ENCODE data around the gene BECN2. TPM values are rescaled to one million over a fixed set of nuclear protein-coding genes. Genes with fewer than 3 reads are reported as not detected.
A peak's percentile ranks its signal among the peaks of the same experiment; 100 is the strongest.

Gene BECN2
- total RNA-seq, 4 donors from 2014 or later, result 0.20 TPM; not detected in 3

DNA sequence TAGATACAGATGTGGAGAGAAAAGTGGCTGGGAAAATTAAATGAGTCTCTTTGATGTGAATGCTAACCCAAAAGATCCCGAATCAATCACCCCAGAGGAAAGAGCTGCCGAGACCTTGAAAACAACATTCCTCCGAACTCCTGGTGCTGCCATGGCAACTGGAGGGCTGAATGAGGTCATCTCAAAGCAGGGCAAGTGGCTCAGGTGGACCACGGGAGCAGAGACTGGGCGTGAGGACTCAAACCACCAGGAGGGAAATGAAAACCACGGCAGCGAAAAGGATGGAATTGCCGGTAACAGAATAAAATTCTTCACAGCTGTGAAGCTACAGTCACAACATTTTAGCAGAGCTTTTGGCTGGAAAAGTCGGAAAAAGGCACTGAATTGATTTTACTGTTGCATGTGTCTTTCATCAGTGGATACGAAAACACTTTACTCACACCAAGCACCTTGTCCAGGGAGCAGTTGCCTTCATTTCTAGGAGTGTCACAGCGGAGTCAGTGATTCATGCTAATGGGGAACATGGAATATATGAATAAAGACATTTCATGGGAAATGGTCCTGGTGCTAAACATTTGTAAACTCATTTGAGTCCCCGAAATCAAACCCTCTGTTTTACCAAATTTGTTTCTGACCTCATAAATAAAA, 23.2 kb upstream of the BECN2 start:
- DNase-seq, result peak in 1 of 2 donors; percentile 13
- H3K4me1 ChIP-seq, result no peaks in the 10 kb centered on the region
- no peak overlapping the region for H3K27ac ChIP-seq
- no peaks in the 10 kb centered on the region for H3K9me3 ChIP-seq
- intact Hi-C loops (cut with DNase I; ENCODE audit: low total_unique reads) (no loop called here), in situ Hi-C loops (cut with MboI; ENCODE audit: low sequenced_read_pairs in 4 of 4) (no loop called here)
- H3K36me3 ChIP-seq, result no peaks in the 10 kb centered on the region
- H3K27me3 ChIP-seq, result no peaks in the 10 kb centered on the region
- H3K4me3 ChIP-seq, result no peak overlapping the region
- TF ChIP-seq POLR2A (IDR thresholded peaks at IDR 0.05), result no peak
- TF ChIP-seq, protein P1, sequence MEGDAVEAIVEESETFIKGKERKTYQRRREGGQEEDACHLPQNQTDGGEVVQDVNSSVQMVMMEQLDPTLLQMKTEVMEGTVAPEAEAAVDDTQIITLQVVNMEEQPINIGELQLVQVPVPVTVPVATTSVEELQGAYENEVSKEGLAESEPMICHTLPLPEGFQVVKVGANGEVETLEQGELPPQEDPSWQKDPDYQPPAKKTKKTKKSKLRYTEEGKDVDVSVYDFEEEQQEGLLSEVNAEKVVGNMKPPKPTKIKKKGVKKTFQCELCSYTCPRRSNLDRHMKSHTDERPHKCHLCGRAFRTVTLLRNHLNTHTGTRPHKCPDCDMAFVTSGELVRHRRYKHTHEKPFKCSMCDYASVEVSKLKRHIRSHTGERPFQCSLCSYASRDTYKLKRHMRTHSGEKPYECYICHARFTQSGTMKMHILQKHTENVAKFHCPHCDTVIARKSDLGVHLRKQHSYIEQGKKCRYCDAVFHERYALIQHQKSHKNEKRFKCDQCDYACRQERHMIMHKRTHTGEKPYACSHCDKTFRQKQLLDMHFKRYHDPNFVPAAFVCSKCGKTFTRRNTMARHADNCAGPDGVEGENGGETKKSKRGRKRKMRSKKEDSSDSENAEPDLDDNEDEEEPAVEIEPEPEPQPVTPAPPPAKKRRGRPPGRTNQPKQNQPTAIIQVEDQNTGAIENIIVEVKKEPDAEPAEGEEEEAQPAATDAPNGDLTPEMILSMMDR (IDR thresholded peaks at IDR 0.05 in 4 of 5, conservative IDR thresholded peaks at IDR 0.05 in 1 of 5), result no peak
- ATAC-seq, result no peak

DNA sequence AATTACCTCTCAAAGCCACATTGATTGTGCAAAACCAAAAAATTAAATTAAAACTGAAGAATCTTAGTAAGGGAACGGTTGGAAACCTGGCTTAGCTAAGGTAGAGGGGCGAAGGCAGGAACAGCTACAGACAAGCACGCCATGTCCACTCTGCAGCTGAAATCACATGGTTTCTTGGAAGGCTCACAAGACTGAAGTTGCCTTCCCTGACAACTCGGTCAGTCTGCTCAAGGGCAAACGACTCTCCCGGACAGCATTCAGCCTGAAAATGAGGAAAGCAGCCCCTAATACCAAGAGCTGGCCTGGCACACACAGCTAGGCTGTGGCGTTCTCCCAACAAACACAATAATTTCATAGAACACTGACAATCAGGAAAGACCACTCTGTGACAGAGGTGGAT, 22.7 kb upstream of the BECN2 start:
- Histone ChIP-seq H3K36me3 (no peaks in the 10 kb centered on the region), H3K4me1 (no peaks in the 10 kb centered on the region), H3K27ac (no peak overlapping the region), H3K27me3 (no peaks in the 10 kb centered on the region), H3K9me3 (no peaks in the 10 kb centered on the region), H3K4me3 (no peak overlapping the region)
- TF ChIP-seq, protein P1 (IDR thresholded peaks at IDR 0.05 in 4 of 5, conservative IDR thresholded peaks at IDR 0.05 in 1 of 5), result no peak
- no peak for TF ChIP-seq POLR2A (IDR thresholded peaks at IDR 0.05)
- DNase-seq (no peak), ATAC-seq (no peak)
- intact Hi-C loops (cut with DNase I; ENCODE audit: low total_unique reads) (no loop called here), in situ Hi-C loops (cut with MboI; ENCODE audit: low sequenced_read_pairs in 4 of 4) (no loop called here)

DNA sequence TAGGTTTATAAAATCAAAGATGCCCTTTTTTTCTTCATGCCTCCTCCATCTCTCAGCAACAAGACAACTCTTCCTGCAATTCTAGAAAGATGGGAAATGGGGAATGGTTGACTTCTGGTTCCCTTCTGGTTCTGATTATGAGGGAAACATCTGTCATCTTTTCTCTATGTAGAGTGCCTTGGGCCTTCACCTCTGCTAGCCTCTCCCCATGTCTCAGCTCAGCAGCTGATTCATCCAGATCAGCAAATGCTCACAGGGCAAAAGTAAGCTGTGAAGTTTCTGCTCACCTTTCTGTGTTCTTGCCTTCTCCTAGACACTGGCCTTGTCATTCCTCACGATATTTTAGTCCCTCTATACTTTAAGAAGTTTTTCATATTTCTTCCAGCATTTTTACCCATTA, 17.8 kb upstream of the BECN2 start:
- ATAC-seq, result no peak
- no peak for DNase-seq
- Histone ChIP-seq H3K27ac (no peak overlapping the region), H3K4me1 (no peaks in the 10 kb centered on the region), H3K9me3 (no peaks in the 10 kb centered on the region), H3K36me3 (no peaks in the 10 kb centered on the region), H3K4me3 (no peak overlapping the region), H3K27me3 (no peaks in the 10 kb centered on the region)
- TF ChIP-seq, protein P1 (IDR thresholded peaks at IDR 0.05 in 4 of 5, conservative IDR thresholded peaks at IDR 0.05 in 1 of 5), result no peak
- no peak for TF ChIP-seq POLR2A (IDR thresholded peaks at IDR 0.05)
- in situ Hi-C loops (cut with MboI; ENCODE audit: low sequenced_read_pairs in 4 of 4), result no loop called here
- intact Hi-C loops (cut with DNase I; ENCODE audit: low total_unique reads), result no loop called here

DNA sequence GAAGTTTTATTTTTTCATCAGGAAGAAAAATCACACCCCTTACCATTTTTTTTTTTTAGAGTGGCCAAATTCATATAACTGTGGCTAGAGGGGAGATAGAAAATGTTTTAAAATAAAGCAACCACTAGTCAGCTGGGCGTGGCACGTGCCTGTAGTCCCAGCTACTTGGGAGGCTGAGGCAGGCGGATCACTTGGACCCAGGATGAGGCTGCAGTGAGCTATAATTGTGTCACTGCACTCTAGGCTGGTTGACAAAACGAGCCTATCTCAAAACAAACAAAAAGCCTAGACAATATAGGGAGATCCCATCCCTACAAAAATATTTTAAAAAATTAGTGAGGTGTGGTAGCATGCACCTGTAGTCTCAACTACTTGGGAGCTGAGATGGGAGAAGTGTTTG, 14.8 kb upstream of the BECN2 start:
- H3K36me3 ChIP-seq, result no peaks in the 10 kb centered on the region
- intact Hi-C loops (cut with DNase I; ENCODE audit: low total_unique reads), result no loop called here
- no peaks in the 10 kb centered on the region for H3K9me3 ChIP-seq
- no peak overlapping the region for H3K27ac ChIP-seq
- DNase-seq (no peak), ATAC-seq (no peak)
- no peak overlapping the region for H3K4me3 ChIP-seq
- TF ChIP-seq POLR2A (IDR thresholded peaks at IDR 0.05), result no peak
- TF ChIP-seq, protein P1 (IDR thresholded peaks at IDR 0.05 in 4 of 5, conservative IDR thresholded peaks at IDR 0.05 in 1 of 5), result no peak
- no peaks in the 10 kb centered on the region for H3K4me1 ChIP-seq
- in situ Hi-C loops (cut with MboI; ENCODE audit: low sequenced_read_pairs in 4 of 4), result no loop called here
- no peaks in the 10 kb centered on the region for H3K27me3 ChIP-seq

DNA sequence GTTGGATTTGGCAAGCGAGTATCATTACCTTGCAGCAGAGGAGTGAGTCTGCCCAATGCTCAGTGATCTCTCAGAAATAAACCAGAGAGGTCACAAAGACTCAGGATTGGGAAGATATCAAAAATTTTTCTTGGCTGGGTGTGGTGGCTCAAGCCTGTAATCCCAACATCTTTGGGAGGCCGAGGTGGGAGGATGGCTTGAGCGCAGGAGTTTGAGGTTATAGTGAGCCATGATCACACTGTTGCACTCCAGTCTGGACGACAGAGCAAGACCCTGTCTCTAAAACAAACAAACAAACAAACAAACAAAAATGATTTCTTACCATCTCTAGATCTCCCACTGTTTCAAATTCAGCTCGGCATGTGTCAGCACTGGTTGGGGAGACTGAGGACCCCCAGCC, 13.3 kb upstream of the BECN2 start:
- DNase-seq (no peak), ATAC-seq (no peak)
- intact Hi-C loops (cut with DNase I; ENCODE audit: low total_unique reads), result no loop called here
- H3K36me3 ChIP-seq, result no peaks in the 10 kb centered on the region
- in situ Hi-C loops (cut with MboI; ENCODE audit: low sequenced_read_pairs in 4 of 4), result no loop called here
- H3K4me3 ChIP-seq, result no peak overlapping the region
- no peaks in the 10 kb centered on the region for H3K9me3 ChIP-seq
- no peaks in the 10 kb centered on the region for H3K27me3 ChIP-seq
- H3K4me1 ChIP-seq, result no peaks in the 10 kb centered on the region
- TF ChIP-seq, protein P1 (IDR thresholded peaks at IDR 0.05 in 4 of 5, conservative IDR thresholded peaks at IDR 0.05 in 1 of 5), result no peak
- TF ChIP-seq POLR2A (IDR thresholded peaks at IDR 0.05), result no peak
- no peak overlapping the region for H3K27ac ChIP-seq

All from gastrocnemius medialis (tissue), 4 donors.